HG03565 (cell line): ENCODE data around the gene TRIM29.
"Not testable (repeated sequence)": the region's sequence is repeated elsewhere in the genome, so short reads cannot be mapped to it uniquely, and the experiment has no call there.

ENCODE experiments used
- ATAC-seq: cut with Tn5 transposase; IDR thresholded peaks from one replicate; pipeline ENCODE4 v1.9.1; 2021; ENCODE audit warnings: mild to moderate bottlenecking, moderate library complexity; ENCODE audit not compliant: unreplicated experiment

Gene TRIM29

GRCh38 chr11:120173019-120173705 is 35.2 kb upstream of the TRIM29 start:
- ATAC-seq, result no peak

GRCh38 chr11:120172054-120172911 is 34.4 kb upstream of the TRIM29 start:
- no peak for ATAC-seq

GRCh38 chr11:120170741-120171261 is 32.9 kb upstream of the TRIM29 start:
- ATAC-seq, result no peak

GRCh38 chr11:120169981-120170698 is 32.2 kb upstream of the TRIM29 start:
- no peak for ATAC-seq

DNA sequence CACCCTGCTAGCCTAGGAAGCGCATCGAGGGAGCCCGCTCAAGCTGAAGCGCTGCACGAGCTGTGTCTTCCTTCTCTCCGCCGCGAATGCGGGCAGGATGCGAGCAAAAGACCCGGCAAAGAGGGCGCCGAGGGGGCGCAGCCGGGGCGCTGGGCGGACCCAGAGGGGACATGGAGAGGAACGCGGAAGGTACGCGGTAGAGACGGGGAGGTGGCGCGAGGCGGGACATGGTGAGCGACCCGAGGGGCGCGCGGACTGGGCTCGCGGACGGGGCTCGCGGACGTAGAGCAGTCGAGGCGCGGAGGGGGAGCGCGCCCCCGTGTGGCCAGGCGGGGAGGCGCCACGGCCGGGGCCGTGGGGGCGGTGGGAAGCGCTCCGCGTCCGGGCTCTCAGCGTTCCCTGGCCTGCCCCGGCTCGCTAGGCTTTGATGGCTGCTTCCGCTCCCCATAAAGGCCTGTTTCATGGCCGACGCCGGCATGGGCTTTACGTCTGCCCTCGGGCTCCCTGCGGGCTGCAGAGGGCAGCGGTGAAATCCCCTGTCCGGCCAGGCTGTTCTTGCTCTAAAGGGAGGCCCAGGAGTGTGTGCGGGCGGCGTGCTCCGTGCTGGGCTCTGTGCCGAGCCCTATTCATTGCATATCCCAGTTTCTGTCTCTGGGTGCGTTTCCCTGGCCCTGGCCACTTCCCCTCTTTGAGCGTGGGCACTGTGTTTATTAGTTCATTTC is 31.2 kb upstream of the TRIM29 start:
- no peak for ATAC-seq

- ATAC-seq, result no peak
These were observed 30.4 kb upstream of the TRIM29 start for GRCh38 chr11:120168108-120168959.

DNA sequence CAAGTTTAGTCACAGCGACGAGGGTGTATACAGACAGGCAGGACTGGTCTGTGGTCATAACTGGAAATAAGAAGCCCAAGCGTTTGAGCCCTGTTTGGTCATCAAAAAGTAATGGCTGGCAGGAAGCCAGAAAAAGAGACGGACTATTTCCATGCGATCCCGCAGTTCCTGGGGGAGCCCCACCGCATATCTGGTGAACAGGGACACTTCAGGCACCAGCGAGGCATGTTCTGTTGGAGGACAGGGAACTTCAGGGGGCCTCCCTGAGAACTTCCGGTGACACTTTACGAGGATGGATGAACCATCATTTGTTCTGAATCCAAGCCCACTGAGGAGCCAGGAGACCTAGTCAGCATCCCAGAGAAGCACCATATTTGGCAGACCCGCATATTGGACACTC is 29.7 kb upstream of the TRIM29 start:
- ATAC-seq, result no peak

GRCh38 chr11:120160436-120160835 is 22.5 kb upstream of the TRIM29 start:
- no peak for ATAC-seq

DNA sequence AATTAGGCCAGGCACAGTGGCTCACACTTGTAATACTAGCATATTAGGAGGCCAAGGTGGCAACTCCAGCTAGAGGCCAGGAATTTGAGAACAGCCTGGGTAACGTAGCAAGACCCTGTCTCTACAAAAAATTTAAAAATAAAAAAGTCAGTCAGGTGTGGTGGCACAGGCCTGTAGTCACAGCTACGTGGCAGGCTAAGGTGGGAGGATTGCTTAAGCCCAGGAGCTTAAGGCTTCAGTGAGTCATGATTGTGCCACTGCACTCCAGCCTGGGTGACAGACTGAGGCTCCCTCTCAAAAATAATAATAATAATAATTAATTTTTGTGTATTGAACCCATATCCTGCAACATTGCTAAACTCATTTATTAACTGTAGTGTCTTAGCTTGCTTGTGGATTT is 15.3 kb upstream of the TRIM29 start:
- ATAC-seq, result no peak

DNA sequence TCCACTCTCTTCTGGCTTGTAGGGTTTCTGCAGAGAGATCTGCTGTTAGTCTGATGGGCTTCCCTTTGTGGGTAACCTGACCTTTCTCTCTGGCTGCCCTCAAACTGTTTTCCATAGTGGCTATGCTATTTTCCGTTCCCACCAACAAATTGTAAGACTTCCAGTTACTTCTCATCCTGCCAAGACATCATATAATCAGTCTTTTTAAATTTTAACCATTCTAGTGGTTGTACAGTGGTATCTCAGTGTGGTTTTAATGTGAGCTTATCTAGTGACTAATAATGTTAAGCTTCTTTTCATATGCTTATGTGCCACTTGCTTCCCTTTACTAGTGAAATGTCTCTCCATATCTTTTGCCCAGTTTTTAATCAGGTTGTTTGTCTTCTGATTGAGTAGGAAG is 13.6 kb upstream of the TRIM29 start:
- no peak for ATAC-seq

- no peak for ATAC-seq
These were observed 11.3 kb upstream of the TRIM29 start for GRCh38 chr11:120149246-120149645.

DNA sequence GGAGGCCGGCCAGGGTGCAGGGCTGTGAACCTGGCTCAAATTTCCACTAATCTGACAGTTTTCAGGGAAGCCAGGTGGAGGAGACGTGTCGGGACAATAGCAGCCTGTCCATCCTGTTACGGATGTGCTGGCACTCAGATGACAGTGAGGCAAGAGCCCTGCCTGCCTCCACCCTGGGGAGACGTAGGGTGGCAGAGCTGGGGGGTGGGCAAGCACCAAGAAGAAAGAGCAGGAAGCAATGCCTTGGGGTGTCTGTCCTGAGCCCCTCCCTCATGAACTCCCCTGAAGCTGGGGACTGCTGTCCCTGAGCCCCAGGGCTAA is 10.0 kb upstream of the TRIM29 start:
- no peak for ATAC-seq

DNA sequence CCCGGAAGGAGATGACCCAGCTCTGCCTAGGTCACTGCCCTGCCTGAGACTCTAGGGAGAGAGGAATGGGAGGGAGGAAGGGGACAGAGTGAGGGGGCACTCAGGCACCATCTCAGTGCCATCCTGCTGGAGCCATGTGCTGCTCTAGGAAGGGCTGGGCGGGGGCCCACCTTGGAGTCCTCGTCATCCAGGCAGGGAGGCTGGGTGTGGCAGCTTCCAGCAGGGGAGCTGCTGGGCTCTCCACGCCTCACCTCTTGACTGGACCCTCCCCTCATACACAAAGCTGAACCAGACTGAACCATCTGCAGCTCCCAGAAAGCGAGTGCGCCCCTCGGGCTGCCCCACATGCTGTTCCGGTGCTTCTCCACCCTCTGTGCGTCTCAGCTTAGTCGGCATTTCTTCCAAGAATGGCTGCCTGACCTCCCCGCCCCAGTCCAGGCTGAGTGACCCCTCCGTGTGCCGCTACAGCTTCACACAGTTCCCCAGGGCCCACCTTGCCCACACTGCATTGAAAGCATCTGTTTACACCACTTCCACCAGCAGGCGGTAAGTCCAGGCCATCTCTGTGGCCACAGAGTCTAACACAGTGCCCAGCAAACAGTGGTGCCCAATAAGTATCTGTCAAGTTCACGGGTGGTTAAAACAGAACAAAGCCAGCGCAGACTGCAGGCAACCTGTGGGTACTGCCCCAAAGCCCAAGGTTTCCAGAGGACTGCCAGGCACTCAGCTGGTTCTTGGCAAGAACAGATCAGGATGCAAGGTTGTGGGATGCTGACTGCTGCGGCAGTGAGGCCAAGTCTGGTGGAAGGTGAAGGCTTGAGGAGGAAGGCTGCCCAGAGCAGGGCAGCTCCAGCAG is 9.4 kb upstream of the TRIM29 start:
- ATAC-seq, result no peak

DNA sequence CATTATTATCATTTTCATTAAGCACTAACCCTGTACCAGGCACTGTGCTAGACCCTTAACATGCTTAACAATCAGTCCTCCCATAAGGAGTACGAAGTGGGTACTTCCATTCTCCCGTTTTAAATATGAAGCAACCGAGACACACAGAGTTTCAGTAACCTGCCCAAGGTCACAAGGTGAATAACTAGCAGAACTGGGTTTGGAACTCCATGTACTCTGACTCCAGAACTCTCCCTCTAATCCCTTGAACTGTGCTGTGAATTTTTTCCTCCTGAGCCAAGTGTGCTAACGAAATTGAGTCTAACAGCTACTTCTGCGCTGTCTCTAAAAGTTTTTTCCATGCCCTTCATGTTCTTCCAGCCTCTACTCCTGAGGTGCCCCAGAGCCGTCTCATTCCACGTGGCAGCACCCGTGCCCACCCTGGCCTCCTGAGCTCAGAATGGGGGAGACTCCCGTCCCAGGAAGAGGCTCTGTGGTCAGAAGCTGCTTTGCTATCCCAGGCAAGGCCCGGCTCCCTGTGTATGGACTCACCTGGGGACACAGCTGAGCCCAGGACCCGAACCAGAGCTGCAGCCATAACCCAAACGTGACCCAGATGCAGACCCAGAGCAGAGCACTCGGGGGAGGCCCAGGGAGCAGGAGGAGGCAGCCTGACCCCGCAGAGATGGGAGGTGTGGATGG is 8.6 kb upstream of the TRIM29 start:
- no peak for ATAC-seq

DNA sequence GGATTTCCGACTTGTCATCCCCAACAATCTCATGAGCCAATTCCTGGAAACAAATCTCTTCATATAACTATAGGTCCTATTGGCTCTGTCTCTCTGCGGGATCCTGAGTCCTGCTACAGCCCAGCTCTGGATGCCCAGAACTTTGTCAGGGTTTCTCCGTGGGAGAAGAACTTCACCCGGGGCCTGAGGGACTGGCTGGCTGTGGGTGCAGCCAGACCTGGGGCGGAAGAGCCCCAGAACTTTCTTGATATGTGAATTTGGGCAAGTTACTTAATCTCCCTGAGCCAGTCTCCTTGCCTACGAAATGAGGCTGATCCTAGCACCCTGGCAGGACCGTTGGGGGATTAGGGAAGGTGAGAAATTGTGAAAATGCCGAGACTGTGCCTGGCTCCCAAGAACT is 6.6 kb upstream of the TRIM29 start:
- ATAC-seq, result no peak

DNA sequence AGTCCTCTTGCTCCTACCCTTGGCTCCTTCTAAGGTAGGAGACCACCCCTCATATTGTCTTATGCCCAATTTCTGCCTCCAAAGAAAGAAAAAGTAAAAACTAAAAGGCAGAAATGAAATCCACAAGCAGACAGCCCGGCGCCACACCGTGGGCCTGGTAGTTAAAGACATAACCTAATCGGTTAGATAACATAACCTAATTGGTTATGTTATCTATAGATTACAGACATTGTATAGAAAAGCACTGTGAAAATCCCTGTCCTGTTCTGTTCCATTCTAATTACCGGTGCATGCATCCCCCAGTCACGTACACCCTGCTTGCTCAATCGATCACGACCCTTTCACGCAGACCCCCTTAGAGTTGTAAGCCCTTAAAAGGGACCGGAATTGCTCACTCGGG is 5.6 kb upstream of the TRIM29 start:
- not testable (repeated sequence) for ATAC-seq

GRCh38 chr11:120142441-120143100 is 4.7 kb upstream of the TRIM29 start:
- no peak for ATAC-seq
